H9 (cell line): Measurements from ENCODE around the gene CCBE1. TPM values are rescaled to one million over a fixed set of nuclear protein-coding genes. Genes with fewer than 3 reads are reported as not detected.

Source experiments
- DNase-seq: peaks from one replicate; pipeline ENCODE4 v3.0.0-alpha.2; 2017
- H2AFZ ChIP-seq: one replicate; pipeline ENCODE4 v1.6.1; 2013; ENCODE audit warnings: mild to moderate bottlenecking, low read length, control low read depth, moderate library complexity
- H2AK5ac ChIP-seq: 2 replicates; pipeline ENCODE4 v1.6.1; 2013; ENCODE audit warnings: low read length, control low read depth, mixed read lengths; ENCODE audit not compliant: insufficient read length
- H2BK120ac ChIP-seq: one replicate; pipeline ENCODE4 v1.6.1; 2013; ENCODE audit warnings: low read depth, mild to moderate bottlenecking, low read length, control low read depth, inconsistent platforms; ENCODE audit not compliant: poor library complexity, severe bottlenecking
- H2BK12ac ChIP-seq: 2 replicates; pipeline ENCODE4 v1.6.1; 2013; ENCODE audit warnings: low read length, control low read depth, mixed read lengths, low read depth; ENCODE audit not compliant: insufficient read length
- H2BK15ac ChIP-seq: 2 replicates; pipeline ENCODE4 v1.6.1; 2013; ENCODE audit warnings: low read depth, low read length, control low read depth
- H2BK20ac ChIP-seq: one replicate; pipeline ENCODE4 v1.6.1; 2013; ENCODE audit warnings: low read depth, mild to moderate bottlenecking, low read length, control low read depth, inconsistent platforms; ENCODE audit not compliant: poor library complexity, severe bottlenecking
- H2BK5ac ChIP-seq: 2 replicates; pipeline ENCODE4 v1.6.1; 2013; ENCODE audit warnings: low read length, control low read depth, mixed read lengths; ENCODE audit not compliant: insufficient read length
- H3K14ac ChIP-seq: 2 replicates; pipeline ENCODE4 v1.6.1; 2013; ENCODE audit warnings: low read length, control low read depth; ENCODE audit not compliant: insufficient read depth
- H3K18ac ChIP-seq: 2 replicates; pipeline ENCODE4 v1.6.1; 2013; ENCODE audit warnings: low read depth, mild to moderate bottlenecking, mixed read lengths, low read length, control low read depth; ENCODE audit not compliant: insufficient read length
- H3K23ac ChIP-seq: 2 replicates; pipeline ENCODE4 v1.6.1; 2013; ENCODE audit warnings: low read length, control low read depth, mixed read lengths, low read depth; ENCODE audit not compliant: insufficient read length
- H3K23me2 ChIP-seq: 2 replicates; pipeline ENCODE4 v1.6.1; 2013; ENCODE audit warnings: low read depth, mild to moderate bottlenecking, mixed read lengths, low read length, control low read depth; ENCODE audit not compliant: insufficient read length, poor library complexity, severe bottlenecking
- H3K27ac ChIP-seq: 2 replicates; pipeline ENCODE4 v1.5.1; 2013; ENCODE audit warnings: low read length, control low read depth, mixed read lengths, low read depth; ENCODE audit not compliant: insufficient read length
- H3K27me3 ChIP-seq: 2 replicates; pipeline ENCODE4 v1.6.1; 2013; ENCODE audit warnings: low read length, control low read depth, inconsistent platforms; ENCODE audit not compliant: insufficient read depth
- H3K4ac ChIP-seq: 2 replicates; pipeline ENCODE4 v1.6.1; 2013; ENCODE audit warnings: low read depth, mild to moderate bottlenecking, control low read depth, inconsistent platforms, low read length, moderate library complexity
- H3K4me1 ChIP-seq: 2 replicates; pipeline ENCODE4 v1.6.1; 2013; ENCODE audit warnings: low read length, control low read depth, inconsistent platforms; ENCODE audit not compliant: insufficient read depth
- H3K4me2 ChIP-seq: 2 replicates; pipeline ENCODE4 v1.6.1; 2013; ENCODE audit warnings: low read length, control low read depth, mixed read lengths; ENCODE audit not compliant: insufficient read length, insufficient read depth
- H3K56ac ChIP-seq: 2 replicates; pipeline ENCODE4 v1.6.1; 2013; ENCODE audit warnings: low read depth, mild to moderate bottlenecking, mixed read lengths, low read length, control low read depth; ENCODE audit not compliant: insufficient read length
- H3K79me1 ChIP-seq: 2 replicates; pipeline ENCODE4 v1.6.1; 2013; ENCODE audit warnings: low read depth, mild to moderate bottlenecking, moderate library complexity, low read length, control low read depth, inconsistent platforms; ENCODE audit not compliant: insufficient read depth, poor library complexity, severe bottlenecking
- H3K79me2 ChIP-seq: 2 replicates; pipeline ENCODE4 v1.6.1; 2013; ENCODE audit warnings: low read length, control low read depth, inconsistent platforms; ENCODE audit not compliant: insufficient read depth
- H3K9ac ChIP-seq: 2 replicates; pipeline ENCODE4 v1.6.1; 2013; ENCODE audit warnings: low read length, control low read depth, mixed read lengths; ENCODE audit not compliant: insufficient read length; ENCODE audit errors: extremely low read depth
- H3K9me3 ChIP-seq: one replicate; pipeline ENCODE4 v1.6.1; 2013; ENCODE audit warnings: low read depth, low read length, inconsistent platforms; ENCODE audit not compliant: control insufficient read depth
- H3T11ph ChIP-seq: one replicate; pipeline ENCODE4 v1.6.1; 2013; ENCODE audit warnings: mild to moderate bottlenecking, low read length, control low read depth, inconsistent platforms
- H4K20me1 ChIP-seq: one replicate; pipeline ENCODE4 v1.6.1; 2013; ENCODE audit not compliant: control insufficient read depth, insufficient read length, insufficient read depth
- H4K5ac ChIP-seq: 2 replicates; pipeline ENCODE4 v1.6.1; 2013; ENCODE audit warnings: low read depth, mild to moderate bottlenecking, mixed read lengths, low read length, control low read depth; ENCODE audit not compliant: insufficient read length
- H4K8ac ChIP-seq: replicated peaks from 2 replicates; pipeline ENCODE4 v1.6.1; 2013; ENCODE audit warnings: low read length, control low read depth, mixed read lengths, low read depth; ENCODE audit not compliant: insufficient read length
- H4K91ac ChIP-seq: 2 replicates; pipeline ENCODE4 v1.6.1; 2013; ENCODE audit warnings: low read depth, mild to moderate bottlenecking, moderate library complexity, mixed read lengths, low read length, control low read depth; ENCODE audit not compliant: insufficient read length
- H3K27ac Mint-ChIP-seq, 3 experiments: 2 replicates in 2 of 3; 3 replicates in 1 of 3; pipeline ENCODE4 v1.8.0; 2020 to 2021; ENCODE audit warnings: mixed read lengths in 3 of 3, mild to moderate bottlenecking in 1 of 3, moderate library complexity in 1 of 3
- H3K27me3 Mint-ChIP-seq: 2 replicates; pipeline ENCODE4 v1.8.0; 2021; ENCODE audit warnings: low read depth, mild to moderate bottlenecking, moderate library complexity, mixed read lengths
- H3K36me3 Mint-ChIP-seq, 3 experiments: 2 replicates in 2 of 3; 3 replicates in 1 of 3; pipeline ENCODE4 v1.8.0; 2020 to 2021; ENCODE audit warnings: low read depth in 3 of 3, mixed read lengths in 3 of 3; ENCODE audit not compliant: insufficient read depth in 1 of 3
- H3K4me1 Mint-ChIP-seq, 2 experiments: 2 replicates each; pipeline ENCODE4 v1.8.0; 2020; ENCODE audit warnings: mixed read lengths in 2 of 2
- H3K4me3 Mint-ChIP-seq, 2 experiments: 2 replicates in 1 of 2; 3 replicates in 1 of 2; pipeline ENCODE4 v1.8.0; 2020 to 2021; ENCODE audit warnings: mild to moderate bottlenecking in 2 of 2, mixed read lengths in 2 of 2, moderate library complexity in 1 of 2
- H3K9me3 Mint-ChIP-seq, 2 experiments: 2 replicates in 1 of 2; 3 replicates in 1 of 2; pipeline ENCODE4 v1.8.0; 2020; ENCODE audit warnings: mild to moderate bottlenecking in 2 of 2, mixed read lengths in 2 of 2, moderate library complexity in 1 of 2
- CTCF ChIP-seq: fragments of 200-600 bp; sonication (generic); conservative IDR thresholded peaks from 3 replicates; pipeline ENCODE4 v1.8.0; 2021; ENCODE audit warnings: antibody characterized with exemption, mild to moderate bottlenecking
- WGBS: extraction: QIAGEN DNeasy Blood & Tissue Kit; methylation state at CpG from one replicate; pipeline ENCODE4 v1.1.7; 2013; ENCODE audit warnings: missing lambda C conversion rate, low lambda C conversion rate, mixed read lengths; ENCODE audit not compliant: insufficient read length; ENCODE audit errors: extremely low coverage; 5-methylcytosine and 5-hydroxymethylcytosine counted together
- total RNA-seq: library from RNA; stranded (reverse); gene quantifications from 2 replicates; pipeline ENCODE4 v1.2.1, GENCODE V29; 2021

CCBE1 gene
- total RNA-seq, 1 experiment from 2014 or later = 0.39 TPM

GRCh38 chr18:59719544-59720181, 22.4 kb upstream of the CCBE1 start:
- H3K4me1 ChIP-seq = no peaks in the 10 kb centered on the region
- no peak overlapping the region for H3T11ph ChIP-seq
- no peak overlapping the region for H2BK120ac ChIP-seq
- no peak overlapping the region for H2BK5ac ChIP-seq
- H3K79me2 ChIP-seq = no peaks in the 10 kb centered on the region
- H2AFZ ChIP-seq = no peak overlapping the region
- H3K27ac Mint-ChIP-seq = no peak overlapping the region
- no peak for TF ChIP-seq CTCF
- H3K27me3 ChIP-seq = no peaks in the 10 kb centered on the region
- no peaks in the 10 kb centered on the region for H4K20me1 ChIP-seq
- H3K27me3 Mint-ChIP-seq = peaks cover 5% of the 10 kb centered on the region
- H4K91ac ChIP-seq = no peak overlapping the region
- H2BK15ac ChIP-seq = no peak overlapping the region
- no peak overlapping the region for H2AK5ac ChIP-seq
- no peak overlapping the region for H4K8ac ChIP-seq
- DNase-seq = no peak
- H3K23me2 ChIP-seq = no peaks in the 10 kb centered on the region
- no peak overlapping the region for H3K4ac ChIP-seq
- H3K23ac ChIP-seq = no peak overlapping the region
- H3K4me1 Mint-ChIP-seq = peaks cover 2 to 9% of the 10 kb centered on the region in 2 experiments; a peak in 3 of 4 replicates
- no peak overlapping the region for H3K27ac ChIP-seq
- no peaks in the 10 kb centered on the region for H3K79me1 ChIP-seq
- no peak overlapping the region for H3K18ac ChIP-seq
- no peak overlapping the region for H3K4me2 ChIP-seq
- no peaks in the 10 kb centered on the region for H3K9me3 ChIP-seq
- no peak overlapping the region for H4K5ac ChIP-seq
- no peak overlapping the region for H2BK12ac ChIP-seq
- no peak overlapping the region for H3K14ac ChIP-seq
- no peak overlapping the region for H2BK20ac ChIP-seq
- no peaks in the 10 kb centered on the region; a peak in 1 of 7 replicates for H3K36me3 Mint-ChIP-seq
- H3K9ac ChIP-seq = no peak overlapping the region
- H3K56ac ChIP-seq = no peak overlapping the region
- H3K9me3 Mint-ChIP-seq = peaks cover 3 to 4% of the 10 kb centered on the region in 2 experiments; a peak in 1 of 5 replicates
- no CpG with 5 or more reads among the region's 3 CpGs for WGBS
- no peak overlapping the region for H3K4me3 Mint-ChIP-seq
